GM12891 (cell line): ENCODE results near the gene ELL.

Source experiments
- DNase-seq: peaks from one replicate; pipeline ENCODE4 v3.0.0; 2011; ENCODE audit warnings: low spot score; ENCODE audit not compliant: insufficient read length
- FAIRE-seq: peaks from 2 replicates; lab custom pipeline; 2011; peaks lifted over from hg19 to GRCh38; lab: Jason Lieb, UNC
- PAX5 ChIP-seq: IDR thresholded peaks from 2 replicates; pipeline ENCODE4 v1.6.1; 2011; ENCODE audit warnings: low read length, moderate library complexity, mild to moderate bottlenecking; ENCODE audit not compliant: insufficient read depth, severe bottlenecking
- POLR2A ChIP-seq: IDR thresholded peaks from 2 replicates; pipeline ENCODE4 v1.6.1; 2011; ENCODE audit warnings: low read depth, low read length, control low read depth
- POLR2AphosphoS5 ChIP-seq: IDR thresholded peaks from 2 replicates; pipeline ENCODE4 v1.6.1; 2011; ENCODE audit warnings: low read depth, low read length, control low read depth
- POU2F2 ChIP-seq: IDR thresholded peaks from 2 replicates; pipeline ENCODE4 v1.6.1; 2011; ENCODE audit warnings: low read depth, mild to moderate bottlenecking, control low read depth, low read length, moderate library complexity
- SPI1 ChIP-seq: IDR thresholded peaks from 2 replicates; pipeline ENCODE4 v1.6.1; 2011; ENCODE audit warnings: low read depth, low read length, control low read depth
- TAF1 ChIP-seq: IDR thresholded peaks from 2 replicates; pipeline ENCODE4 v1.6.1; 2011; ENCODE audit warnings: low read depth, low read length, control low read depth

ELL gene

GRCh38 chr19:18426416-18426767 lies 95.5 kb downstream of the ELL start:
- TF ChIP-seq POU2F2 (no peak), TAF1 (no peak), POLR2AphosphoS5 (no peak), SPI1 (no peak), POLR2A (no peak), PAX5 (no peak)
- no peak for FAIRE-seq
- no peak for DNase-seq

GRCh38 chr19:18425515-18426415 lies 96.1 kb downstream of the ELL start:
- no peak for TF ChIP-seq SPI1
- TF ChIP-seq POLR2AphosphoS5 = no peak
- TF ChIP-seq POU2F2 = no peak
- no peak for TF ChIP-seq TAF1
- TF ChIP-seq POLR2A = no peak
- no peak for TF ChIP-seq PAX5
- FAIRE-seq (peak; percentile 20), DNase-seq (no peak)

- TF ChIP-seq TAF1 = no peak
- TF ChIP-seq POLR2AphosphoS5 = no peak
- TF ChIP-seq SPI1 = no peak
- no peak for TF ChIP-seq POLR2A
- TF ChIP-seq PAX5 = no peak
- TF ChIP-seq POU2F2 = no peak
- no peak for FAIRE-seq
- DNase-seq = no peak
Observed at GRCh38 chr19:18424890-18425514, 96.9 kb downstream of the ELL start.

GRCh38 chr19:18424122-18424889 lies 97.6 kb downstream of the ELL start:
- FAIRE-seq = no peak
- no peak for DNase-seq
- TF ChIP-seq POU2F2 (no peak), POLR2AphosphoS5 (no peak), POLR2A (no peak), SPI1 (no peak), TAF1 (no peak), PAX5 (no peak)

- FAIRE-seq = peak; percentile 59
- no peak for TF ChIP-seq PAX5
- TF ChIP-seq POLR2AphosphoS5 = no peak
- no peak for TF ChIP-seq SPI1
- TF ChIP-seq POLR2A = no peak
- TF ChIP-seq POU2F2 = no peak
- no peak for DNase-seq
Observed at GRCh38 chr19:18423258-18424020, 98.4 kb downstream of the ELL start.

GRCh38 chr19:18422530-18423191 lies 99.2 kb downstream of the ELL start:
- DNase-seq (no peak), FAIRE-seq (peak; percentile 26)
- TF ChIP-seq SPI1 (no peak), TAF1 (no peak), PAX5 (no peak), POLR2A (no peak), POLR2AphosphoS5 (no peak), POU2F2 (no peak)

- no peak for FAIRE-seq
- no peak for DNase-seq
Observed at GRCh38 chr19:18421371-18421959, 100.4 kb downstream of the ELL start.

More at GRCh38 chr19:18421371-18421959, 100.4 kb downstream of the ELL start:
- TF ChIP-seq PAX5 = no peak
- TF ChIP-seq SPI1 = no peak
- TF ChIP-seq POLR2A = no peak
- no peak for TF ChIP-seq TAF1
- TF ChIP-seq POLR2AphosphoS5 = no peak
- TF ChIP-seq POU2F2 = no peak
